IPS-18c (cell line): ENCODE measurements around the gene PRRT3.
A peak's percentile ranks its signal among the peaks of the same experiment; 100 is the strongest.
"Not testable (repeated sequence)": the region's sequence is repeated elsewhere in the genome, so short reads cannot be mapped to it uniquely, and the experiment has no call there.

ENCODE experiments used
- H3K4me3 ChIP-seq: 2 replicates; pipeline ENCODE4 v1.7.0; 2013; ENCODE audit warnings: low read depth, mild to moderate bottlenecking, low read length, moderate library complexity; ENCODE audit not compliant: insufficient read depth
- H3K9me3 ChIP-seq: one replicate; pipeline ENCODE4 v1.6.1; 2013; ENCODE audit warnings: mild to moderate bottlenecking, low read length, moderate library complexity; ENCODE audit not compliant: control insufficient read depth, insufficient read depth

The PRRT3 gene

DNA sequence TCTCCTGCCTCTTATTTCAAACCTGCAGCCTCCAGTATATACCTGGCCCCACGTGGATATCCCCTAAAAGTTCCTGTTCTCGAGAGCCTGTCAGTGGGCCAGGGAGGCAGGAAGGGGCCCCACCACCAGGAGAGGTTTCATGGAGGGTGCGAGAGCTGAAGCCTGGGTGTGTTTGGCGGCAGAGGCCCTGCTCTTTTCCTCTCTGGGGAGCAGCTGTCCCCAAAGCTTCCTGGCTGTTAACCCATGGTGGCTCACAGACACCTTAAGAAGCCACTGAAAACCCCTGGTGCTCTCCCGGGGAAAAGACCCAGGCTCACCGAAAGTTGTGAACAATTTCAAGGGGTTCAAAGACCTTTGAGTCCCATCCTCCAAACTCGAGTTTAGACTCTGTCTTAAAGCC lies 1.1 kb downstream of the PRRT3 start:
- H3K9me3 ChIP-seq: no peaks in the 10 kb centered on the region
- peak overlapping the region; percentile 92 for H3K4me3 ChIP-seq

DNA sequence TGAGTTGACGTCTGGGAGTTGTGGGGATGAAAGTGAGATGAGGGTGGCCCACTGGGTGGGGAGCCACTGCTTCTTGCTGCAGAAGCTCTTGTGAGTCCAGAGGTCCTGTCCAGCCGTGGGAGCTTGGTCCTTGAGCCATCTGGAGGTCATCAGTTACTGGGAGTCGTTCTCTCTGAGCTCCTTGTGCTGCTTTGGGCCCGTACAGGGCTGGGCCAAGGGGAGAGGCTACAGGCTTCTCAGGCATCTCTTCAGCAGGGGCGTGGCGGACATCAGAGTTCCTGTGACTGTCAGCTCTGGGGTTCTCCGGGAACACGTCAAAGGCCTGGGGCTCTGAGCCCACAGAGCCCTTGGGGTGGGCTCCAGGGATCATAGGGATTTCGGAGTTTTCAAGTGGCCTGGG lies 2.6 kb downstream of the PRRT3 start:
- no peaks in the 10 kb centered on the region for H3K9me3 ChIP-seq

DNA sequence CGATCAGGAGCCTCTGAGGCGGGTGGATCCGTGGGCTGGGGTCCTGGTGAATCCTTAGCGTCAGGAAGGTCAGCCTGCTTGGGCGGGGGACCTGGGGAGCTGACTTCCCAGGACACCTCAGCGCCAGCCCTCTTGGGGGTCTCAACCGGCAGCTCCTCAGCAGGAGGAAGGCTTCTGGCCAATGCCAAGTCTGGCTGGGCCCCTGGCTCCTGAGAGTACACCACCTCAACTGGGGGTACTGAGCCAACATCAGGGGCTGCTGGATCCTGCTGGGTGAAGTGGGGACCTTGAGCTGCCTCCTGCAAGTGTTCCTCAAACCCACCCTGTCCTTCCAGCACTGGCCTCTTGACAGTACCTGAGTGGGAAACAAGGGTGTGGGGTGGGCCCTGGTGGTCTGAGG lies 3.1 kb downstream of the PRRT3 start:
- no peaks in the 10 kb centered on the region for H3K9me3 ChIP-seq
- H3K4me3 ChIP-seq: no peak overlapping the region

More for the DNA sequence above, 2.6 kb downstream of the PRRT3 start:
- no peak overlapping the region for H3K4me3 ChIP-seq

DNA sequence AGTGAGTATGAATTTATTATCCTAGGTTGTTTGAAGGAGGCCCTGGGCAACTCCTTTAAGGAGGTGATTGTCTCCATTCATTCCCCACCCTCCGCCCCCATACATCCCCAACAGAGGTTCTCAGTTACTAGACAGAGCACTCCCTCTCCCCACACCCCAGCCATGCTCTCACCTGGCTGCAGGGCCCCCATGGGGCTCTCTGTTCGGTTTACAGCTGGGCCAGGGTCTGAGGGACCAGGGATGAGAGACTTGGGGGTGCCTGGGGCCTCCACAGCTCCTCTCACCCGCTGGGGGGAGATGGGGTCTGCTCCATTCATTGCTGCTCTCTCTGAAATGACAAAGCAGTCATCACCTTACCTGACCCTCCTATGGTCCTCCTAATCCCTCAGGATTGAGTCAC lies 3.6 kb downstream of the PRRT3 start:
- Histone ChIP-seq H3K4me3 (no peak overlapping the region), H3K9me3 (no peaks in the 10 kb centered on the region)

DNA sequence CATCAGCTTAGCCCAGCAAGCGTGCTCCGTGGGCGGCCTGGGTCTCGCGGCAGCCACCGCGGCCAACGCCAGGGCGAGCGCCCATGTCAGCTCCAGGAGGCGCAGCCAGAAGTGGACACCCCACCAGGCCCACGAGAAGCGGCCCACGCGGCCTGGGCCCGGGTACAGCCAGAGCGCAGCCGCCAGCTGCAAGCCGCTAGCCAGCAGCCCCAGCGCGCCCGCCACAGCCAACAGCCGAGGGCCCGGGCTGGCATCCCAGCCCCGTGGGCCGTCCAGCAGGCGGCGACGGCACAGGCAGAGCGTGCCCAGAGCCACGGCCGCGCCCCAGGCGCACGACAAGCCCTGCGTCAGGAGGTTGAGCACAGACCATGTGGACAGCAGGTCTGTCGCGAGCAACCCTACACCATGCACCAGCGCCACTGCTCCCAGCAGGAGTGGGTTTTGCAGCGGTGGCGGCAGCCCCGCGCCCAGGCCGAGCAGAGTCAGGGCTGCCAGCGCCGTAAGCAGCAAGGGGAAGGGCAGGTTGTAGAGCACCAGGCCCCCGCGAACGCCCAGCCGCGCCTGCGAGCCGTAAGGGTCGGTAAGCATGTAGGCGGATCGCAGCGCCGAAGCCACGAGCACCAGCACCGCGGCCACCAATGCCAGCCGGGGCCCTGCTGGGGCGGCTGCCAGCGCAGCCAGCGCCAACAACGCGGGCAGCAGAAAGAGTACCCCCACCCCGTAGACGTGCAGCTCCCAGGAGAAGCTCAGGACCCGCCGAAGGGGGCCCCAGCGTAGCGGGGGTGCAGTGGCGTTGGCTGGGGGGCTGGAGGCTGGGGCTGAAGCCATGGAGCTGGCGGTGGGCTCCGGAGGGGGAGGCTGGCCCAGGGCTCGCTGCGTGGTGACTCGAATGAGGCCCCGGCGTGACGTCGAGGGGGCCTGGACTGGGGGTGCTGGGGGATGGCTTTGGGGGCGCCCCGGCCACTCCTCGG lies 4.9 kb downstream of the PRRT3 start:
- H3K4me3 ChIP-seq: peak overlapping the region; percentile 64
- H3K9me3 ChIP-seq: no peaks in the 10 kb centered on the region

DNA sequence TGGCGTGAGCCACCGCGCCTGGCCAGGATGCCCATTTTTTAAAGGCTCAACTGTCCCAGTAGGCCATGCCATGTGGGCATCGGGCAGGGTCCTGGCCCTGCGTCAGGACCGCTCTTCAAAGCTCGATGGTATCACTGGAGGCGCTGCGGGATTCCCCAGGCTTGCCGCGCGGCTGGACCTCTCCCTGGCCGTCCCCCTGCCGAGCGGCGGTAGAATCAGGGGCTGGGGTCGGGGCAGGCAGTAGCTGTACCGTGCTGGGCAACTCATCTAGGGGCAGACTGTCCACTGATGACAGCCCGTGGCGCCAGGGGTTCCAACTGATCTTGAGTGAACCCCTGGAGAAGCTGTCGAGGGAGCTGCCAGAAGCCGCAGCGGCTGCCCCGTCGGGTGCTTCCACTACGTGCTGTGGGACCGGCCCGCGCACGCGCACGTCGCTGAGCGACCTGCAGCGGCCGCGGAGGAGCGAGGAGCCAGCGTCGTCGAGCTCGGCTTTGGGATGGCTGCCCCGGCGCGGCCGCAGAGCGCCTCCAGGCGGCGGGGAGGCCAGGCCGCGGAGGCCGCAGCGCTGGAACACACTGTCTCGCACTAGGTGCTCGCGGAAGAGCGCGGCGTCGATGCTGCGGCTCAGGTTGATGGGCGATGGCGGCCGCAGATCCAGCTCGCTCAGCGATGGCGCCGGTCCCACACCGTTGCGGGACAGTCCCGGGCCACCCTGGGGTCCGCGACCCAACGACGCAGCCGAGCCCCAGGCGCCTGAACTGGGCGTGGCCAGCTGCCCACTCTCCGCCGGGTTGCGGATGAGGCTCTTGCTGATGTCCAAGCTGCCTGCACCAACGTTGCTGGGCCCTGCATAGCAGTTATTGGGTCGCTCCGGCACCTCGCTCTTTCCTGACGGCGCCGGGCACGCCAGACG lies 5.8 kb downstream of the PRRT3 start:
- H3K4me3 ChIP-seq: peak overlapping the region; percentile 64
- no peaks in the 10 kb centered on the region for H3K9me3 ChIP-seq

DNA sequence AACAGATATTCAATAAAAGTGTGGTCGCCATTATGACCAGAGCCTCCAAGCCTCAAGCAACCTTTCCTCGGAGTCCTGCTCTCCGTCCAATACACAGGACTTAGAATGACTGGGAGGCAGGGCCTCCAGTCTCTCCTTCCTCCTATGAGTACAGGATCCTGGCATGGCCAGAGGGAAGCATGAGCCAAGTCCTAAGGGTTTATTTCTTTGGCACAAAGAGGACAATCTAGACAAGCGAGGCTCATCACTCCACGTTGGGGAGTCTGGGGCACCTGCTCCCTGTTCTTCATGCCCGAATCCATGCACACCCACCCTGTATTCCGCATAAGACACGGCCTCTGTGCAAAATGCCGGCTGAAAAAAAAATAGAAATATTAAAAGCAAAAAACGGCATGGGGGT lies 6.8 kb downstream of the PRRT3 start:
- no peak overlapping the region for H3K4me3 ChIP-seq
- H3K9me3 ChIP-seq: no peaks in the 10 kb centered on the region

DNA sequence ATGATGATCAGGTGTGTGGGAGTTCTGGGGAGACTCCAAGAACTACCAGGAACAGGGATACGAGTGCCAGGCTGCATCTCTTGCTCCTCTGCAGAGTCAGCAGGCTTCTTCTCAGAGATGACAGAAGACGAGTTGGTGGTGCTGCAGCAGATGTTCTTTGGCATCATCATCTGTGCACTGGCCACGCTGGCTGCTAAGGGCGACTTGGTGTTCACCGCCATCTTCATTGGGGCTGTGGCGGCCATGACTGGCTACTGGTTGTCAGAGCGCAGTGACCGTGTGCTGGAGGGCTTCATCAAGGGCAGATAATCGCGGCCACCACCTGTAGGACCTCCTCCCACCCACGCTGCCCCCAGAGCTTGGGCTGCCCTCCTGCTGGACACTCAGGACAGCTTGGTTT lies 7.9 kb downstream of the PRRT3 start:
- peaks cover under 1% of the 10 kb centered on the region for H3K9me3 ChIP-seq

DNA sequence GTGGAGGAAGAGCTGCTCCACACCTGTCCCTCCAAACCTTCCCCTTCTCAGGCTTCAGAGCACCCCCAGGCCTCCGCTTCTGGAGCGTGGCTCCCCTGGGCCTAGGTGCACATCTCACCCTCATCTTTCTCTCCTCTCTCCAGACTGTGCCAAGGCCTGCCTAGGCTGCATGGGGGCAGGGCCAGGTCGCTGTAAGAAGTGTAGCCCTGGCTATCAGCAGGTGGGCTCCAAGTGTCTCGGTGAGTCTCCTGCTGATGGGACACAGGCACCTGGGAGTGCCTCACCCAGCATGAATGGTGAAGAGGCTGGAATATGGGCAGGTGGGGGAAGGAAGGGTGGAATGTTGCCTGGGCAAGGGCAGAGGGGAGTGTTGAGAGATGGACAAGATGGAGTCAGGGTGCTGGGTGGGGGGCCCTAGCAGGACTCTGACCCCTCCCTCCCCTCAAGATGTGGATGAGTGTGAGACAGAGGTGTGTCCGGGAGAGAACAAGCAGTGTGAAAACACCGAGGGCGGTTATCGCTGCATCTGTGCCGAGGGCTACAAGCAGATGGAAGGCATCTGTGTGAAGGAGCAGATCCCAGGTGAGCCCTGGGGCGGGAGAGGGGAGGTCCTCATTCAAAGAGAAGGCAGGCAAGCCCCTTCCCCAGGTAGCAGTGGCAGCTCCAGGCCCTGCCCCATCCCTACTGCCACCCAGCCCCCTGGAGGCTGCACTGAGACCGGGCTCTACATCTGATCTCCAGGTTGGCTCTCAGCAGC lies 9.1 kb downstream of the PRRT3 start:
- Histone ChIP-seq H3K4me3 (no peak overlapping the region), H3K9me3 (peaks cover 3% of the 10 kb centered on the region)

More for the DNA sequence above, 7.9 kb downstream of the PRRT3 start:
- no peak overlapping the region for H3K4me3 ChIP-seq

DNA sequence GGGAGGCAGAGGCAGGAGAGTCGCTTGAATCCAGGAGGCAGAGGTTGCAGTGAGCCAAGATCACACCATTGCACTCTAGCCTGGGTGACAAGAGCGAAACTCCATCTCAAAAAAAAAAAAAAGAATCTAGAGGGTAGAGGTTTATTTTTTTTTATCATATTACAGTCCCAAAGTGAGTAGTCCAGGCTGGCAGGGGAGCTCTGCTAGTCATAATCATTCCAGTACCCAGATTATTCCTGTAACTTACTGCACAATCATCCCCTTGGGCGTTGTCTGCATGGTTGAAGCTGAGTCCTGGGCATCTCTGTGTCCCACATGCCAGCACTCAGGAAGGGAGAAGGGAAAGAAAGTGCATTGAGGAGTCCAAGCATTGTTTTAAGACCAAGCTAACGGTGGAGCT lies 10.0 kb downstream of the PRRT3 start:
- Histone ChIP-seq H3K9me3 (peaks cover 3% of the 10 kb centered on the region), H3K4me3 (no peak overlapping the region)

DNA sequence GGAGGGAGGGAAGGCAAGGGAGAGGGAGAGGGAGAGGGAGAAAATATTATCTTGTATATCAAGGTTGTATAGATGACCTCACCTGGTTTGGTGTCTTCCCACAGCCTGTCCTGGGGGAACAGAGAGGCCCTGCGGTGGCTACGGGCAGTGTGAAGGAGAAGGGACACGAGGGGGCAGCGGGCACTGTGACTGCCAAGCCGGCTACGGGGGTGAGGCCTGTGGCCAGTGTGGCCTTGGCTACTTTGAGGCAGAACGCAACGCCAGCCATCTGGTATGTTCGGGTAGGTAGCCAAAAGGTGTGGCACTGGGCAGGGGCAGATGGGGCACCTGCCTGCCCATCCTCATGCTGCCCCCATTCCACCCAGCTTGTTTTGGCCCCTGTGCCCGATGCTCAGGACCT lies 11.5 kb downstream of the PRRT3 start:
- Histone ChIP-seq H3K4me3 (no peak overlapping the region; the same call in 1 of the 2 replicates), H3K9me3 (peaks cover 3% of the 10 kb centered on the region)

DNA sequence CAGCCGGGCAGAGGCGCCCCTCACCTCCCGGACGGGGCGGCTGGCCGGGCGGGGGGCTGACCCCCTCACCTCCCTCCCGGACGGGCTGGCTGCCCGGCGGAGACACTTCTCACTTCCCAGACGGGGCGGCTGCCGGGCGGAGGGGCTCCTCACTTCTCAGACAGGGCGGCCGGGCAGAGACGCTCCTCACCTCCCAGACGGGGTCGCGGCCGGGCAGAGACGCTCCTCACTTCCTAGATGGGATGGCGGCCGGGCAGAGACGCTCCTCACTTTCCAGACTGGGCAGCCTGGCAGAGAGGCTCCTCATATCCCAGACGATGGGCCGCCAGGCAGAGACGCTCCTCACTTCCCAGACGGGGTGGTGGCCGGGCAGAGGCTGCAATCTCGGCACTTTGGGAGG lies 12.3 kb downstream of the PRRT3 start:
- not testable (repeated sequence) for H3K9me3 ChIP-seq, H3K4me3 ChIP-seq

DNA sequence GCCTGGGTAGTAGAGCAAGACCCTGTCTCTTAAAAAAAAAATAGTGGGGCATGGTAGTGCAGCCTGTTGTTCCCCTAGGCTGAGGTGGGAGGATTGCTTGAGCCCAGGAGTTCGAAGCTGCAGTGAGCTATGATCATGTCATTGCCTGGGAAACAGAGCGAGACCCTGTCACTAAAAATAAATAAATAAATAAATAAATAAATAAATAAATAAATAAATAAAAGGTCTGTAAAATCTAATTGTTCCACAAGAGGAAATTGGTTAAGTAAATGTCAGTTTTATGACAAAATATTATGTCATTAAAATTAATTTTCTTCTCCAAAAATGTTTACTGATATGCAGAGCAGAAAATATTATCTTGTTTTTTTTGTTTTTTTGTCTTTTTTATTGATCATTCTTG lies 13.2 kb downstream of the PRRT3 start:
- Histone ChIP-seq H3K9me3 (peaks cover 3% of the 10 kb centered on the region), H3K4me3 (no peak overlapping the region)

DNA sequence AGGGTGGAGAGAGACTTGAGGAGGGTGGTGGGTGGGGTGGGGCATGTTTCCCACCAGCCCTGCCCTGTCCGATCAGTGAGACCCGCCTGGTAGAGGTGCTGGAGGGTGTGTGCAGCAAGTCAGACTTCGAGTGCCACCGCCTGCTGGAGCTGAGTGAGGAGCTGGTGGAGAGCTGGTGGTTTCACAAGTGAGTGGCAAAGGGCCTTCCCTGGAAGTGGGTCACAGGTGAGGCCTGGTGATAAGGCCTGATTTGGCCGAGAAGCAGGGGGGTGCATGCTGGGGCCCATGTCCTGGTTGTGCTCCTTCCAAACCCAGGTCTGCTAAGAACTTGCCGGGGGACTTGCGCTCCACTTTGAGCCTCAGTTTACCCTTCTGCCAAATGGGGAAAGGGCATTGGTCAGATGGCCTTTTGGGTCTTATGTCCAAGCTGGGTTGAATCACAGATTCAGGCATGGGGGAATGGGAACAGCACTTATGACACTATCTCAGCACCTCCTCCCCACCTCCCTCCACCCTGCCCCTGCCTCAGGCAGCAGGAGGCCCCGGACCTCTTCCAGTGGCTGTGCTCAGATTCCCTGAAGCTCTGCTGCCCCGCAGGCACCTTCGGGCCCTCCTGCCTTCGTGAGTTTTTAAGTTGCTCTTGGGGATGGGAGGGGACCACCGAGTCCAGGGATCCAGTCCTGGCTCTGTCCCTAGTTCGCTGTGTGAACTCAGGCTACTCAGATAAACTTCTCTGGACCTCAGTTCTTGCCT lies 14.5 kb downstream of the PRRT3 start:
- Histone ChIP-seq H3K9me3 (peaks cover 3% of the 10 kb centered on the region), H3K4me3 (no peak overlapping the region)

DNA sequence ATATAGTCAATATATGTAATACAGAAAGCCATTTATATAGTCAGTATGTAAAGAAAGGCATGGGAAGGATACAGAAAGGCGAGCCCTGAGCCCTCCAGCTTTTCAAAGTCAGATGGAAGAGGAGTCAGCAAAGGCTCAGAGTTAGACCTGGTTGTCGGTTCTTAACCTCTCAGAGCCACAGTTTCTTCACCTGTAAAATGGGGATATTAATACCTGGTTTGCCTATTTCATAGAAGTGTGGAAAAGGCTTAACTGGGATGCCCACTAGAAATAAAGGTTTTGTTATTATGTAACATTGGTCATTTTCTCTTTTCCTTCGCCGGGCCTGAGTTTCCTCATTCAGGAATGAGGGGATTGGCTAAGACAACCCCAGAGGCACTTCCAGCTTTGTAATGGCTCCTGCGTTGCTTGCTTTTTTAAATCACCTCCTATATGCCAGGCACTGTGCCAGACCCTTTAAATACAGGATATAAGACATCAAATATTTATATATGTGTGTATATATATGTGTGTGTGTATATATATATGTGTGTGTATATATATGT lies 16.2 kb downstream of the PRRT3 start:
- H3K9me3 ChIP-seq: peaks cover 3% of the 10 kb centered on the region
- no peak overlapping the region for H3K4me3 ChIP-seq

DNA sequence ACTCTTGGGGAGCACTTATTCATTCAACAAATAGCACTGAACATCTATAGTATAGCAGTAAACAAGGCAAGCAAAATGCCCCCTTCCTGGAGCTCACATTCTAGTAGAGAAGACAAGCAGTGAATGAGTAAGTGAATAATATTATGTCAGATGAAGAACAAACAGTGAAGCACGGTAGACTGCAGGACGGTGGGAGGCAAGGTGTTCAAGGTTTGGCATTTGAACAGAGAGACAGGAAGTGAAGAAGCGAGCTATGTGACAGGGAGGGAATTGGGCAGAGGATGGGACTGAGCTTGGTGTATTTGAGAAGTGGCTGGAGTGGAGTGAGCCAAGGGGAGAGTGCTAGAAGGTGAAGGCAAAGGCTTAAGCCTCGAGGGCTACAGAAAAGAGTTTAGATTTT lies 17.2 kb downstream of the PRRT3 start:
- no peak overlapping the region for H3K4me3 ChIP-seq
- H3K9me3 ChIP-seq: peaks cover 3% of the 10 kb centered on the region
